Measurements from ENCODE around the gene MBD3L3.
"Not testable (repeated sequence)": the region's sequence is repeated elsewhere in the genome, so short reads cannot be mapped to it uniquely, and the experiment has no call there.

MBD3L3 gene

DNA sequence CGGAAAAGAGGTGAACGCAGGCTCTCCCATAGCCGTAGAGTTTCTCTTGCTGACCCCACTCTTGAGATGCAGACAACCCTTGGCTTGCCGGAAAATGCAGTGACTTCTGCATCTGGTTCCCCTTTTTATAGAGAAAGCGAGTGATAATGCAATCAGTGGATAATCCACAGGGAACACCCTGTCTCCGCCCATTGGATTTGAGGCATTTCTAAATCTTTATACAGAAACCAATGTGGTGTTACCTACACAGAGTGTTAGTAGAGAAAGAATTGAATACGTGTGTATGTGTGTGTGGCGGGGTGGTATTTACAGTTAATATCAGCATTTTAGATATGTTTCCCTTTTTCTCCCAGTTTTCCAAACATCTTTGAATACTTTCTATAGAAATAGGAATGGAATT is at the start of gene MBD3L3:
Gene MBD3L3, minus strand, starts transcription at position 101 of the 400 bp plus-strand sequence. Its CDS starts 71 bp downstream, at position 30.
- not testable (repeated sequence) for DNase-seq

GRCh38 chr19:7106711-7107657 is 48.5 kb upstream of the MBD3L3 start:
- no peak for DNase-seq

DNA sequence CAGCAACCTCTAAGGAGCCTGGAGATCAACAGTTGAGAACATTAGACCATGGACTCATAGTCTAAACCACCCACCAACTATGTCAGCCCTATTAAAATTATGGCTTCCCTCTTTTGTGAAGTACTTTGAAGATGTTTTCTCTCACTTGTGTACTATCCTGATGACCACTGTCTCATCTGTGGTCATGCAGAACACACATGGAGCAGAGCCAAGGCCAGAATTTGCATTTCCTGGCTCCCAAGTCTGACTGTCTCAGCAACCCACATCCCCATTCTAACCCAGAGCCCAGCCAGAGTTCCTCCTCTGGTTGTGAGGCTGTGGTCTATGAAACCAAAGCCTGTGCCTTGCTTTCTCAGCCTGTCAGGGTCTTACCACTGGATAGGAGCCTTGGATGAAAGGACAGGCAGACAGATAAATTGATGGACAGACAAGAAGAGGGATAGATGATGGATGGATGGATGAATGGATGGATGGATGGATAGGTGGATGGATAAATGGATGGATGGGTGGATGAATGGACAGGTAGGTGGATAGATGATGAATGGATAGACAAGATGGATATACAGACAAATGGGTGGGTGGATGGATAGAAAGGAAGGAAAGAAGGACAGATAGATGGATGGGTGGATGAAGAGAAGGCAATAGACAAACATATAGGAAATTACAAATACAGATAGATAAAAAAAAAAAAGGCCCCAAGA is 46.4 kb upstream of the MBD3L3 start:
- DNase-seq, result no peak

DNA sequence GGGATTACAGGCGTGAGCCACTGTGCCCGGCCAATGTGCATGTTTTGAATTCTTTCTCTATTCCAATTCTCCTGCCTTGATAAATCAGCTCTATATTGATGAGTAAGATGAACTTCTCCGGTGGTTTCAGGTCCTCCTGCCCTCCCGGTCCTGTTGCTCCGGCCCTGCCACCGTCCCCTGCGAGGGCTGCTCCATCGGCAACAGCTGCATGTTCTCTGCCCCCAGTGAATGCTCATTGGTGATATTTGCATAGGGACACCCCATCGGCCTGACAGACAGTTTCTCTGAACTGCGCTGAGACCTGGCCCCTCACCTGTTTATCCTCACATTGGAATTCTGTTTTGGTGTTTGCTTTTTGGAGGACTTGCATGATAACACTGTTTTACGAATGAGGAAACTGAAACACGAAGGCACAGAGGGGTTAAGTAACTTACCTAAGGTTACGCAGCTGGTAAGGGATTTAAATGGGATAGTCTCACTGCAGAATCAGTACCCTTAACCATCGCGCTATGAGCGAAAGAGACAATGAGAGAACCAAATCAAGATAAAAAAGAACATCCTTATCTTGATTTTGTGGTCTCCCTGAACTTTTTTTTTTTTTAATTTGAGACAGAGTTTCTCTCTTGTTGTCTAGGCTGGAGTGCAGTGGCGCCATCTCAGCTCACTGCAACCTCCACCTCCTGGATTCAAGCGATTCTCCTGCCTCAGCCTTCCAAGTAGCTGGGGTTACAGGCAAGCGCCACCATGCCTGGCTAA is 43.2 kb upstream of the MBD3L3 start:
- peak; percentile 39 for DNase-seq

- DNase-seq, result no peak
These were observed 41.1 kb upstream of the MBD3L3 start for GRCh38 chr19:7099597-7099921.

- peak; percentile 92 for DNase-seq
These were observed 40.5 kb upstream of the MBD3L3 start for GRCh38 chr19:7098701-7099596.

GRCh38 chr19:7098096-7098495 is 39.6 kb upstream of the MBD3L3 start:
- DNase-seq, result no peak

DNA sequence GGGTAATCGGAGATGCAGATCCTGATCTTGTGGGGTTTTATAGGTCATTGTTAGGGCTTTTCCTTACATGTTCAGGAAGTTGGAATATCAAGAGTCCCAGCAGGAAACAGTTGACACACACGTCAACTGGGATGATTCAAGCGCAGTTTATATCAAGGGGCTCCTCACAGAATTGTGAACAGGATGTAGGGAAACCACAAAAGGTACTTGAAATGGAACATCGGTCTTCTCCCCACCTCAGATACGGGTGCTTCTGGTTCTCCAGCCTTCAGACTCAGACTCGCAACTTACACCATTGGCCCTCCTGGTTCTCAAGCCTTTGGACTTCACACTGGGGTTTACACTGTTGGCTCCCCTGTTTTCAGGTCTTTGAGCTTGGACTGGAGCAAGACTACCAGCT is 30.5 kb upstream of the MBD3L3 start:
- no peak for DNase-seq

DNA sequence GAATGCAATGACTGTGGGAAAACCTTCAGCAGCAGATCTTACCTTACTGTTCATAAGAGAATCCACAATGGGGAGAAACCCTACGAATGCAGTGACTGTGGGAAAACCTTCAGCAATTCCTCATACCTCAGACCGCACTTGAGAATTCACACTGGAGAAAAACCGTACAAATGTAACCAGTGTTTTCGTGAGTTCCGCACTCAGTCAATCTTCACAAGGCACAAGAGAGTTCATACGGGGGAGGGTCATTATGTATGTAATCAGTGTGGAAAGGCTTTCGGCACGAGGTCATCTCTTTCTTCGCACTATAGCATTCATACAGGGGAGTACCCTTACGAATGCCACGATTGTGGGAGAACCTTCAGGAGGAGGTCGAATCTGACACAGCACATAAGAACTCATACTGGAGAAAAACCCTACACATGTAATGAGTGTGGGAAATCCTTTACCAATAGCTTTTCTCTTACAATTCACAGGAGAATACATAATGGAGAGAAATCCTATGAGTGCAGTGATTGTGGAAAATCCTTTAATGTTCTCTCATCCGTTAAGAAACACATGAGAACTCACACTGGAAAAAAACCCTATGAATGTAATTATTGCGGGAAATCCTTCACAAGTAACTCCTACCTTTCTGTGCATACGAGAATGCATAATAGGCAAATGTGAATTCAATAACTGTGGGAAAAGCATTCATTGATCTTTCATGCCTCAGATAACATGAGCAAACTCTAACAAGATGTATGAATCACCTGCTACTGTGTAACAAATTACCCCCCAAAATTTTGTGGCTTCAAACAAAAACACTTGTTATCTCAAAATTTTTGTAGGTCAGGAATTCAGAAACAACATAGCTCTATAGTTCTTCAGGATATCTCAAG is 24.8 kb upstream of the MBD3L3 start:
- DNase-seq, result no peak

DNA sequence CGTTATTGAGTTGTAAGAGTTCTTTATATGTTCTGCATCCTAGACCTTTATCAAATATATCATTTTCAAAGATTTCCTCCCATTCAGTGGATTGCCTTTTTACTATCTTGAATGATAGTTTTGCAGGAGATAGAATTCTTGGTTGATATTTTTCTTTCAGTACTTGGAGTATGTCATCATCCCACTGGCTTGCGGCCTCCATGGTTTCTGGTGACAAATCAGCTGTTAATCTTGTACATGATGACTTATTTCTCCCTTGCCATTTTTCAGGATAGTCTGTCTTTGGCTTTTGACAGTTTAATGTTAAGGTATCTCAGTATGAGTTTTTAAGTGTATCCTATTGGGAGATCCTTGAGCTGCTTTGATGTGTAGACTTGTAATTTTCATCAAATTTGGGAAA is 19.5 kb upstream of the MBD3L3 start:
- no peak for DNase-seq

GRCh38 chr19:7076151-7076550 is 17.7 kb upstream of the MBD3L3 start:
- DNase-seq, result no peak

DNA sequence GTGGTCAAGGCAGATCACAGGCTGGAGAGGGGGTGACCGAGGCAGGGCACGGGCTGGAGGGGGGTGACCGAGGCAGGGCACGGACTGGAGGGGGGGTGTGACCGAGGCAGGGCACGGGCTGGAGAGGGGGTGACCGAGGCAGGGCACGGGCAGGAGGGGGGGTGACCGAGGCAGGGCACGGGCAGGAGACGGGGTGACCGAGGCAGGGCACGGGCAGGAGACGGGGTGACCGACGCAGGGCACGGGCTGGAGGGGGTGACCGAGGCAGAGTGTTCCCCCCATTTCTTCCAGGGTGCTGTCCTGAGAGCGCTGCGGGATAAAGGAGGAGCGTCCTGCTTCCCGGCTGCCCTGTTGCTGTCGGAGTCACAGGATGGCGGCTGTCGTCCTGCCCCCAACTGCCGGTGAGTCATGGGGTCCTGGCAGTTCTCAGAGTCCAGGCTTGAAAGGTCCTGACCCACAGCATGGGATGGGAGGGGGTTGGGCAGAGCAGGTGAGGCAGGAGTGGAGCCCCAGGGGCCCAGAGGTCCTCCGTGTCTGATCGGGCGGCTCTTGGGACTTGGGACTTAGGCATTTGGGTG is 16.3 kb upstream of the MBD3L3 start:
- no peak for DNase-seq

GRCh38 chr19:7072541-7072940 is 14.1 kb upstream of the MBD3L3 start:
- no peak for DNase-seq

GRCh38 chr19:7069904-7070226 is 11.4 kb upstream of the MBD3L3 start:
- DNase-seq, result no peak

DNA sequence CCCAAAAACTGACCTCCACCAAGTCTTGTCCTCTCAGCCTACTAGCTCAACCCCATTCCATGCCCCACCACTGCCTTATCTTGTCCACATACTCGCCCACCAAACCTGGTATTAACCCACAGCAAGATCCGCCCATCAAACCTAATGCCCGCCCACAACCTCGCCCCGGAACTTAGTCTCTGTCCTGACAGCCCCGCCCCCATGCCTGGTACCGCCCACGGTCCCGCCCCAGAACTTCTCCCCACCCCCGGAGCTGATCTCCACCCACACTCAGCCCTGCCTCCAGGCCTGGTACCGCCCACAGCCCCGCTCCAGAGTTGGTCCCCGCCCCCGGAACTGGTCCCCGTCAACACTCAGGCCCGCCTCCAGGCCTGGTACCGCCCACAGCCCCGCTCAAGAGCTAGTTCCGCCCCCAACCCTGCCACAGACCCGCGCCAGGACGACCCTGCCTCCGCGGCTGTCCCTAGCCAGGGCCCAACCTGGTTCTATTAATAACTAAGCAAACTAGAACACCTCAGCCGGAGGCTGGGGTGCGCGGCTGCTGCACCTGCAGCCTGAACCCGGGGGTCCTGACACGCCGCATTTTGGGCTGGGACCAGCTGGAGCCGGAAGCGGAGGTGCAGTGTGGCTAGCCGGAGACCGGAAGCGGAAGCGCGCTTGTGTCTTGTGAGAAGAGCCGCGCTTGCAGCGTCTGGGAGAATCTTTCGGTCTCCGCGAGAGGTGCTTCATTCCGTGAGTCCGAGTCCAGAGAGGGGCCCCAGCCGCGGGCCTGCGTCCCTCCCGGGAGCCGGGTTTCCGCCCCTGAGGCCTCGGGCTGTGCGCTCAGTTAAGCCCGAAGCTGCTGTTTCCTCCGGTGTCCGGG is 10.8 kb upstream of the MBD3L3 start, which contains the start of gene ZNF557:
Gene ZNF557, plus strand, starts transcription at position 662 of the 862 bp plus-strand sequence. CDS start 5,372 bp downstream, outside the sequence.
- peak; percentile 98 for DNase-seq

DNA sequence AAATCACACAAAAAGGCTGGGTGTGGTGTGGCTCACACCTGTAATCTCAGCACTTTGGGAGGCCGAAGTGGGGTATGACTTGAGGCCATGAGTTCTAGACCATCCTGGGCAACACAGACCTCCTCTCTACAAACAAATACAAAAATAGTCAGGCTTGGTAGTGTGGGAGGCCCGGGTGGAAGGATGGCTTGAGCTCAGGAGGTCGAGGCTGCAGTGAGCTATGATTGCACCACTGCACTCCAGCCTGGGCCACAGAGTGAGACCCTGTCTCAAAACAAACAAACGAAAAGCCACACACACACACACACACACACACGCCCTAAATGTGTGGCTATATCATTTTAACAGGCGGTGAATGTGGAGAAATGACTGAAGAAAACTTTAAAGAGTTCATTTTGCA is 10.1 kb upstream of the MBD3L3 start:
- DNase-seq, result no peak

DNA sequence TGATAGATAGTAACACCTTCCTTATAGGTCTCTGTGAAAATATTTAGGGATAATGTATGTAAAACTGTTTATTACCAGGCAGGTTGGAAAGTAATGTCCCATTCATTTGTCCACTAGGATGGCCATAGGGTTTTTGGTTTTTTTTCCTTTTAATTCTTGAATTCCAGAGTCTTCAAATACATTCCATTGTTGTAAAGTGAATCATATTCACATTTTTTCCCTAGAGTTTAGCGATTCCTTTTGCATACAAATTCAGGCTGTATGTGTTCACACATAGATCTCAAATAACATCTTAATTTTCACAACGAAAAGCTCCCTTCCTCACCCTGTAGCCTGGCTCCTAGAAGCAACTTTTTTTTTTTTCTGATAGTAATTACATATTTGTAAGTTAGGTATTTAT is 9.2 kb upstream of the MBD3L3 start:
- DNase-seq, result no peak

DNA sequence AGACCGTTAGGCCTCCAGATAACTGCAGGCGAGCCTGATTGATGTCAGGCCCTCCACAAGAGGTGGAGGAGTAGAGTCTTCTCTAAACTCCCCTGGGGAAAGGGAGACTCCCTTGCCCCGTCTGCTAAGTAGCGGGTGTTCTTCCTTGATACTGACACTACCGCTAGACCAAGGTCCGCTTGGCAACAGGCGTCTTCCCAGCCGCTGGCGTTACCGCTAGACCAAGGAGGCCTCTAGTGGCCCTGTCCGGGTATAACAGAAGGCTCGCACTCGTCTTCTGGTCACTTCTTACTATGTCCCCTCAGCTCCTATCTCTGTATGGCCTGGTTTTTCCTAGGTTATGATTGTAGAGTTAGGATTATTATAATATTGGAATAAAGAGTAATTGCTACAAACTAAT is 8.6 kb upstream of the MBD3L3 start:
- DNase-seq, result not testable (repeated sequence)

GRCh38 chr19:7063764-7064418 is 5.4 kb upstream of the MBD3L3 start:
- DNase-seq, result no peak

All from activated T-cell treated with anti-CD3 and anti-CD28 coated beads, Interleukin-2, amount 50 U/mL, for 1 hour (primary cell).